A673 (cell line): Measurements from ENCODE around the gene MPRIP. TPM values are rescaled to one million over a fixed set of nuclear protein-coding genes. Genes with fewer than 3 reads are reported as not detected.

Source experiments
- BruUV-seq: library from RNA; stranded (reverse); fragments of 400-500 nt; replicated peaks from 2 replicates; lab custom pipeline; 2021; lab: Mats Ljungman, UMichigan
- CTCF ChIA-PET: fragments of 300-600 bp; sonication (Branson Sonifier 250); formaldehyde crosslinking; loops from one replicate; lab custom pipeline; 2022; ENCODE audit warnings: antibody characterized with exemption; lab: Charles Lee
- POLR2A ChIA-PET: fragments of 300-600 bp; sonication (Branson Sonifier 250); formaldehyde crosslinking; loops from one replicate; lab custom pipeline; 2022; ENCODE audit warnings: antibody characterized with exemption; ENCODE audit not compliant: low non-redundant PET; lab: Charles Lee
- DNase-seq: peaks from one replicate; pipeline ENCODE4 v3.0.0-alpha.2; 2015; ENCODE audit warnings: low spot score
- H3K27ac ChIP-seq: fragments of 200-600 bp; sonication (generic); 2 replicates; pipeline ENCODE4 v1.5.1; 2016; ENCODE audit warnings: mixed run types, low read depth, mild to moderate bottlenecking, mixed read lengths, antibody characterized with exemption, low read length; ENCODE audit not compliant: poor library complexity, severe bottlenecking
- H3K27me3 ChIP-seq: fragments of 200-600 bp; sonication (generic); replicated peaks from 2 replicates; pipeline ENCODE4 v1.6.1; 2017; ENCODE audit warnings: mixed run types, low read depth, mild to moderate bottlenecking, mixed read lengths, antibody characterized with exemption, low read length; ENCODE audit not compliant: insufficient read depth, poor library complexity
- H3K36me3 ChIP-seq: fragments of 200-600 bp; sonication (generic); 2 replicates; pipeline ENCODE4 v1.6.1; 2016; ENCODE audit warnings: mixed run types, mild to moderate bottlenecking, mixed read lengths, antibody characterized with exemption, low read length; ENCODE audit not compliant: insufficient read depth, poor library complexity, severe bottlenecking
- H3K4me1 ChIP-seq: fragments of 200-600 bp; sonication (generic); 2 replicates; pipeline ENCODE4 v1.6.1; 2017; ENCODE audit warnings: mixed run types, mild to moderate bottlenecking, mixed read lengths, antibody characterized with exemption, low read length; ENCODE audit not compliant: insufficient read depth, poor library complexity, severe bottlenecking
- H3K4me3 ChIP-seq: fragments of 200-600 bp; sonication (generic); 2 replicates; pipeline ENCODE4 v1.5.1; 2016; ENCODE audit warnings: low read depth, mixed run types, mild to moderate bottlenecking, mixed read lengths, low read length; ENCODE audit not compliant: poor library complexity, severe bottlenecking
- H3K9me3 ChIP-seq: fragments of 200-600 bp; sonication (generic); 2 replicates; pipeline ENCODE4 v1.6.1; 2016; ENCODE audit warnings: mixed run types, low read depth, mild to moderate bottlenecking, mixed read lengths, antibody characterized with exemption, low read length; ENCODE audit not compliant: poor library complexity, severe bottlenecking
- CTCF ChIP-seq: fragments of 300-800, 200-600 bp; sonication (generic); conservative IDR thresholded peaks from 2 replicates; pipeline ENCODE4 v1.5.1; 2017; ENCODE audit warnings: low read depth, mild to moderate bottlenecking, antibody characterized with exemption, low read length, moderate library complexity, mixed read lengths
- EZH2 ChIP-seq: fragments of 200-600 bp; sonication (generic); IDR thresholded peaks from 2 replicates; pipeline ENCODE4 v1.6.1; 2017; ENCODE audit warnings: borderline replicate concordance, low read depth, mild to moderate bottlenecking, mixed read lengths, antibody characterized with exemption, low read length; ENCODE audit not compliant: poor library complexity, severe bottlenecking
- intact Hi-C: fragments of 100-400 bp; cut with micrococcal nuclease; formaldehyde crosslinking; loops from one replicate; pipeline ENCODE4 v1.10.0; 2022; ENCODE audit not compliant: unreplicated experiment
- total RNA-seq: library from RNA; stranded (reverse); gene quantifications from 2 replicates; pipeline ENCODE4 v1.2.3, GENCODE V29; 2021

Gene MPRIP
- total RNA-seq, 1 experiment from 2014 or later = 290 TPM

GRCh38 chr17:17017343-17018014, 24.8 kb upstream of the MPRIP start:
- CTCF ChIA-PET = interaction anchor here (0.7 kb wide), 1 partner anchor 193 kb away, joined by 6 read pairs; no protein-coding TSS in a partner anchor
- no TSS peak for BruUV-seq

GRCh38 chr17:17018021-17018441, 24.2 kb upstream of the MPRIP start:
- no peak for DNase-seq
- Histone ChIP-seq H3K9me3 (no peaks in the 10 kb centered on the region), H3K4me3 (no peak overlapping the region), H3K36me3 (no peaks in the 10 kb centered on the region), H3K4me1 (peaks cover 26% of the 10 kb centered on the region), H3K27ac (no peak overlapping the region), H3K27me3 (no peaks in the 10 kb centered on the region)
- TF ChIP-seq CTCF (no peak), EZH2 (no peak)
- ChIA-PET POLR2A (no interaction called here), CTCF (interaction anchor here (0.7 kb wide), 1 partner anchor 192 kb away, joined by 6 read pairs; no protein-coding TSS in a partner anchor)
- intact Hi-C loops = no loop called here
- BruUV-seq = no TSS peak

More at GRCh38 chr17:17017343-17018014, 24.8 kb upstream of the MPRIP start:
- Histone ChIP-seq H3K27ac (no peak overlapping the region), H3K36me3 (no peaks in the 10 kb centered on the region), H3K4me3 (no peak overlapping the region), H3K9me3 (no peaks in the 10 kb centered on the region), H3K27me3 (no peaks in the 10 kb centered on the region), H3K4me1 (peaks cover 26% of the 10 kb centered on the region)
- POLR2A ChIA-PET = no interaction called here
- no peak for DNase-seq
- intact Hi-C loops = no loop called here
- TF ChIP-seq CTCF (no peak), EZH2 (no peak)

GRCh38 chr17:17018612-17019429, 23.4 kb upstream of the MPRIP start:
- POLR2A ChIA-PET = no interaction called here
- intact Hi-C loops = no loop called here

More at GRCh38 chr17:17018612-17019429, 23.4 kb upstream of the MPRIP start:
- CTCF ChIA-PET = no interaction called here
- BruUV-seq = no TSS peak
- no peaks in the 10 kb centered on the region for H3K9me3 ChIP-seq
- H3K27ac ChIP-seq = no peak overlapping the region
- H3K36me3 ChIP-seq = no peaks in the 10 kb centered on the region
- H3K4me3 ChIP-seq = no peak overlapping the region
- H3K27me3 ChIP-seq = no peaks in the 10 kb centered on the region
- no peak for DNase-seq
- TF ChIP-seq CTCF (no peak), EZH2 (no peak)
- peaks cover 26% of the 10 kb centered on the region for H3K4me1 ChIP-seq
